Measurements from ENCODE around the gene OR10J1.
"Not testable (repeated sequence)": the region's sequence is repeated elsewhere in the genome, so short reads cannot be mapped to it uniquely, and the experiment has no call there.

OR10J1 gene

GRCh38 chr1:159439422-159439821, at the start of gene OR10J1:
Gene OR10J1, plus strand, starts transcription at chr1:159439722. Its CDS starts 70 bp downstream, at chr1:159439792.
- no peak for DNase-seq (ENCODE audit: low spot score)

GRCh38 chr1:159406821-159407220, 32.7 kb upstream of the OR10J1 start:
- DNase-seq (ENCODE audit: low spot score): no peak

GRCh38 chr1:159408862-159409400, 30.6 kb upstream of the OR10J1 start:
- no peak for DNase-seq (ENCODE audit: low spot score)

- no peak for DNase-seq (ENCODE audit: low spot score)
Measured at GRCh38 chr1:159421821-159422220, 17.7 kb upstream of the OR10J1 start.

- DNase-seq (ENCODE audit: low spot score): no peak
Measured at GRCh38 chr1:159428536-159428935, 11.0 kb upstream of the OR10J1 start.

GRCh38 chr1:159429074-159429861, 10.3 kb upstream of the OR10J1 start:
- DNase-seq (ENCODE audit: low spot score): peak; percentile 28

GRCh38 chr1:159430985-159431384, 8.5 kb upstream of the OR10J1 start:
- DNase-seq (ENCODE audit: low spot score): no peak

GRCh38 chr1:159431904-159432303, 7.6 kb upstream of the OR10J1 start, which contains the start of gene OR10J4:
Gene OR10J4, plus strand, starts transcription at chr1:159432204.
- DNase-seq (ENCODE audit: low spot score): no peak

- DNase-seq (ENCODE audit: low spot score): no peak
Measured at GRCh38 chr1:159436469-159436868, 3.1 kb upstream of the OR10J1 start.

- DNase-seq (ENCODE audit: low spot score): no peak
Measured at GRCh38 chr1:159441360-159441759, 1.8 kb downstream of the OR10J1 start.

- DNase-seq (ENCODE audit: low spot score): no peak
Measured at GRCh38 chr1:159442428-159442827, 2.9 kb downstream of the OR10J1 start.

GRCh38 chr1:159443066-159443750, 3.7 kb downstream of the OR10J1 start:
- no peak for DNase-seq (ENCODE audit: low spot score)

GRCh38 chr1:159444511-159444910, 5.0 kb downstream of the OR10J1 start:
- no peak for DNase-seq (ENCODE audit: low spot score)

- DNase-seq (ENCODE audit: low spot score): no peak
Measured at GRCh38 chr1:159448181-159448580, 8.7 kb downstream of the OR10J1 start.

- DNase-seq (ENCODE audit: low spot score): not testable (repeated sequence)
Measured at GRCh38 chr1:159449605-159450004, 10.1 kb downstream of the OR10J1 start.

- DNase-seq (ENCODE audit: low spot score): no peak
Measured at GRCh38 chr1:159459551-159459950, 20.0 kb downstream of the OR10J1 start.

- no peak for DNase-seq (ENCODE audit: low spot score)
Measured at GRCh38 chr1:159465191-159465603, 25.7 kb downstream of the OR10J1 start.

GRCh38 chr1:159468321-159468720, 28.8 kb downstream of the OR10J1 start:
- DNase-seq (ENCODE audit: low spot score): peak; percentile 61

- DNase-seq (ENCODE audit: low spot score): no peak
Measured at GRCh38 chr1:159469921-159470533, 30.5 kb downstream of the OR10J1 start.

GRCh38 chr1:159473335-159473734, 33.8 kb downstream of the OR10J1 start:
- no peak for DNase-seq (ENCODE audit: low spot score)

GRCh38 chr1:159474926-159475325, 35.4 kb downstream of the OR10J1 start:
- no peak for DNase-seq (ENCODE audit: low spot score)

GRCh38 chr1:159483501-159483900, 44.0 kb downstream of the OR10J1 start:
- DNase-seq (ENCODE audit: low spot score): no peak

Data from COLO829 (cell line).